CD4-positive, alpha-beta T cell treated with Interleukin-10 for 1 hour (primary cell): Measurements from ENCODE around the gene BAZ2B.

Experiments used
- DNase-seq: peaks from one replicate; pipeline ENCODE4 v3.0.0-alpha.2; 2020

BAZ2B gene

DNA sequence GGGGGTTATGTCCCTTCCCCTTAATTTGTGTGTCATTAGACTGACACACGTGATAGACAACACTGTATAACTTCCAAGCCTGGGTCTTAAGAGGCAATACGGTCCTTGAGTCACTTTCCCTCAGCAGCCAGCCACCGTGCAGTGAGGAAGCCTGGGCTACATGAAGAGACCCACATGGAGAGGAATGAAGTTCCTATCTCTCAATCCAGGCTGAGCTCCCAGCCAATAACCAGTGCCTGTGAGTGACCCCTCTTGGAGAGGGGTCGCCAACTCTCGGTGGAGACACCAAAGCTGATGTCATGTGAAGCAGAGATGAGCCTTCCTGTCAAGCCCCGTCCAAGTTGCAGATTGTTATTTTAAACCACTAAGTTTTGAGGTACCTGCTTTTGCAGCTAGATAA, 324.2 kb downstream of the BAZ2B start:
- no peak for DNase-seq

DNA sequence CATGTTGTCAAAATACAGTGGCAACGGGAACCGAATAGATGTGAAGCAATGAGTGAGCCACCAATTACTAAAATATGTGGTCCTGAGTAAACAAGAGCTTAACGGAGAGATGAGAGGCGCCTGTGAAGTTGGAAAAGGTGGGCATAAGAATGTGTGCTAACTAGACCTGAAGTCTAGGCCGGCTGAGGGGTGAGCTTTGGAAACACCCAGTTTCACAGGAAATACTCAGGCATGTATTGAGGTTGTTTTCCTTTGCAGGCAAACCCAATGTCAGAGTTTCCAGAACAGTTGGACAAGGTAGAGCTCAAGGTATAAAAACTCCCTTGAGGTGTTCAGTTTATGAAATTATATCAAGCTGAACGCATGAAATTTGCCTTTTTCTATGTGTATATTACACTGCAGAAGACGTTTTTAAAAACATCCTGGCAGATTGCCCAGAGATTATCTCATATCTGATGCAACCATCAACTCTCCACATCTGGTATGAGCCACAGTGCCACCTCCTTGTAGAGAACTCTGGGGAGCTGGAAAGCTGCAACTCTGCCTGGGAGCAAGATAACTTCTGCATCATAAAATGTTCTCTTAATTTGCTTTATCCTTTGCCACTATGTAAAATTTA, 325.9 kb downstream of the BAZ2B start:
- peak; percentile 40 for DNase-seq

DNA sequence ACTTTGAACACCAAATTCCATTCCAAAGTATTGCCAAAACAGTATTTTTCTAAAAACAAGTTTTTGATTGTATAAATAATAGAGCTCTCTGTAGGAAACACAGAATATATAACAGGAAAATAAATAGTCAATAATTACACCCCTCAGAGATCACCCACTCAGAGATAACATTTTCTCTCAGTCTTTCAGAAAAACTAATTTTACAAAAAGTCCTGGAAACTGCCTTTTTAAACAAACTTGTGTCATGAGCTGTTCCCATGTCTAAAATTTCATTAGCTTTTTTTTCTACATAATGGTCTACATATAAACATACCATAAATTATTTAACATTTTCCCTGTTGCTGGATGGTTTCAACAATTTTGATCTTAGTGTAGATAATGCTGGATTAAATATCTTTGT, 328.6 kb downstream of the BAZ2B start:
- no peak for DNase-seq

- DNase-seq: peak; percentile 97
These were observed 329.5 kb downstream of the BAZ2B start for GRCh38 chr2:159286709-159287441.

DNA sequence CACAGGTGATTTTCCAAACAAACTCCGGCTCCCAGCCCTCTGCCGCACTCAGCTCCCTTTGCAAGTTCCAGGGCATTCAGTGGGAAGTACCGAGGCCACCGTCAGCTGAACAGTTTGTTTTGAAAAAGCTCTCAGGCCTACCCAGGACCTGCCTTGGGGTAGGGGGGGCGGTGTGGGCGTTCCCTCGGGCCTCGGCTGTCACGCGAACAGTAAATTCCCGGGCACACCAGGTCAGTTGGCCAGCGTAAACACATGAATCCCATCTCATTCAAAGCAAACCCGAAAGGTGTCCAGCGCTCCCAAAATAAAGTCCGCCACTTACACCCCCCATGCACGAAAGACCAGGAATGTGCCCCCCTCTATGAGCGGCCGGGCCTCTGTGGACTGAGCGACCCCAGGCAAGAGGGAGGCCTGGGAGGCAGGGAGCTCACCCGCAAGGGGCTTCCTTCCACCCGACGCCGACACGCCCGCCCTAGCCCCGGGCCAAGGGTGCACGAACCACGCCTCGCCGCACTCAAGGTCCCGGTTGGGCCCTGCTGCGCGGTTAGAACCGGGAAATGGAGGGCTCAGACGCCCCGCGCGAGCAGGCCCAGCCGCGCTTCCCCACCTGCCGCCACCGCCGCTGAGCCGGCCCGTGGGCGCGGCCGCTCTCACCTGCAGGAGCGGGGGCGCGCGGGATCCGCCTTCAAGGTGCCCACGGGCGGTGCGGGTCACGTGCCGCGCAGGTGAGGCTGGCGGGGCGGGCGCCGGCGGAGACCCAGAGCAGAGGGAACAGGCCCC, 330.2 kb downstream of the BAZ2B start, which contains the start of gene WDSUB1:
WDSUB1 (minus strand) TSS at position 775 of the 780 bp plus-strand sequence. CDS start 3,634 bp downstream, outside the sequence.
- DNase-seq: no peak

- no peak for DNase-seq
These were observed 330.9 kb downstream of the BAZ2B start for GRCh38 chr2:159285433-159285832.

DNA sequence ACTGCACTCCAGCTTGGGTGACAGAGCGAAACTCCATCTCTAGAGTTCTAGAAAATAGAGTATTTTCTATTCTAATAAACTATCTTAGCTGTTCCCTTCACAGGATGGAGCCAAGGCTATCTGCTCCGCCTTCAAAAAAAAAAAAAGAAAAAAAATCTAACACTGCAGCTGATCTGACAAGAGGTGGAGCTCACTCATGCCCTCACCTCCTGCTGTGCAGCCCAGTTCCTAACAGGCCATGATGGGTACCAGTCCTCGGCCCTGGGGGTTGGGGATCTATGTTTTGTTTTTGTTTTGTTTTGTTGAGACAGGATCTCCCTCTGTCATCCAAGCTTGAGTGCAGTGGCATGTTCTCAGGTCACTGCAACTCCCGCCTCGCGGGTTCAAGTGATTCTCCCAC, 332.8 kb downstream of the BAZ2B start:
- DNase-seq: no peak

GRCh38 chr2:159281002-159281401, 335.3 kb downstream of the BAZ2B start:
- no peak for DNase-seq

DNA sequence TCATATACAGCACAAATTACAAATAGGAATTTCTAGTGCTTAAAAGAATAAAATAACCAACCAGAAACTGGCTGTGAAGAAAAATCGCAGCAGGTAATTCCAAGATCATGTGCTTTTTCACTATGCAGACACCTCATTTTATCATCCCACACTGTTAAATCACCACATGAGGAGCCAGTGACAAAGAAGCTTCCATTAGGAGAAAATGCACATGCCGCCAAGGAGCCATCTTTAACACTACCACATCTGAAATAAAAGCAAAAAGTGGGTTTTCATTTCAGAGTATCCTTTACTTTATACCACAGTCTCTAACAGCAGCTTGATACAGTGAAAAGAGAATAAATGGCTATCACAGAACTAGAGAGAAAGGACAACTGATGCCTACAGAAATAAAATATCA, 336.6 kb downstream of the BAZ2B start:
- no peak for DNase-seq

- no peak for DNase-seq
These were observed 341.2 kb downstream of the BAZ2B start for GRCh38 chr2:159275111-159275510.

DNA sequence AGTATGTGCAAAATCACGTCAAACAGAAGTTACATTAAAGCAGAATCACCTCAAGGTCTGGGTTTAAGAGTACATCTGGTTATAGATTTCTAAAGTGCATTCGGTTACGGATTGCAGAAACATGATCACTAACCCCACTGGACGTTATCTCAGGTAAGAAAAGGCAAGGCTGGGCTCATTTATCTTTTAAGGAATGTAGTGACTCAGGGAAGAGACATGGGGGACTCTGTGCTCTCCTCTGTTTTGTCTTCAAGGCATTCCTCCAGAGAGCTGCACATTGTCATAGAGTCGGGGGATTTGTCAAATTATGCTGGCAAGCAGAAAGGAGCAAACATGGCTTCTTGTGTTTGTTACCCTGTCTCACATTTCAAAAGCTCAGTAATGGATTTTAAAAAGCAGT, 344.2 kb downstream of the BAZ2B start:
- no peak for DNase-seq

- no peak for DNase-seq
These were observed 345.5 kb downstream of the BAZ2B start for GRCh38 chr2:159270744-159271379.
